HepG2 (cell line): ENCODE data around the gene SLC39A10. TPM values are rescaled to one million over a fixed set of nuclear protein-coding genes. Genes with fewer than 3 reads are reported as not detected.

Source experiments
- HIC2 ChIP-seq: sonication (generic); formaldehyde crosslinking; IDR thresholded peaks from 2 replicates; pipeline ENCODE4 v1.9.0; 2022; ENCODE audit warnings: low read depth, missing genetic modification reagents
- ZBTB49 ChIP-seq: sonication (generic); formaldehyde crosslinking; IDR thresholded peaks from 2 replicates; pipeline ENCODE4 v1.4.0; 2020; ENCODE audit warnings: missing genetic modification reagents, borderline replicate concordance
- ZNF318 ChIP-seq: sonication (generic); formaldehyde crosslinking; IDR thresholded peaks from 2 replicates; pipeline ENCODE4 v1.4.0; 2020; ENCODE audit warnings: mild to moderate bottlenecking, missing genetic modification reagents
- ZNF788 ChIP-seq: sonication (generic); formaldehyde crosslinking; IDR thresholded peaks from 2 replicates; pipeline ENCODE4 v1.5.0; 2020; ENCODE audit warnings: mild to moderate bottlenecking, missing genetic modification reagents, borderline replicate concordance
- polyA plus RNA-seq, 8 experiments: library from polyadenylated mRNA; depleted of rRNA in 3 of 8; stranded (reverse) in 7 of 8; unstranded in 1 of 8; fragments of >200 nt; fragmentation: Illumina TruSeq in 4 of 8; extraction: Trizol in 4 of 8; gene quantifications; 2 replicates each; pipeline versions ENCODE4 v1.2.1 to v1.2.3, GENCODE V29; 2011 to 2016; ENCODE audit warnings: low read depth in 4 of 8, missing spikeins in 1 of 8, mixed read lengths in 1 of 8; ENCODE audit not compliant: insufficient read depth in 1 of 8
- total RNA-seq, 5 experiments: library from RNA; depleted of rRNA; stranded (reverse); fragments of >200 nt; fragmentation: Illumina TruSeq; extraction: Trizol; gene quantifications; 2 replicates each; pipeline ENCODE4 v1.2.3, GENCODE V29; 2016; ENCODE audit warnings: low read depth in 1 of 5

Gene SLC39A10
- total and polyA plus RNA-seq, 2 of the 13 experiments (the other 11 are each of a cell fraction or from before 2014, with no cell fraction given) = 13.2 to 21.0 TPM

- TF ChIP-seq HIC2 (CRISPR knock-in tag) (no peak), ZNF788 (CRISPR knock-in tag) (no peak), ZBTB49 (CRISPR knock-in tag) (no peak), ZNF318 (CRISPR knock-in tag) (no peak)
Observed at GRCh38 chr2:195671563-195671962, 14.5 kb downstream of the SLC39A10 start (continued).
